DMS 273 (cell line): ENCODE results near the gene PRF1.
"Not testable (repeated sequence)": the region's sequence is repeated elsewhere in the genome, so short reads cannot be mapped to it uniquely, and the experiment has no call there.

Experiments used
- DNase-seq: peaks from one replicate; lab custom pipeline; 2025; ENCODE audit not compliant: unreplicated experiment; lab: John Stamatoyannopoulos, UW

Gene PRF1

GRCh38 chr10:70602665-70603448, at the start of gene PRF1:
PRF1 (minus strand) TSS chr10:70602741; CDS start chr10:70600902, 1,839 bp downstream.
- DNase-seq = no peak

- DNase-seq = peak; percentile 48
These were observed 49.1 kb upstream of the PRF1 start for GRCh38 chr10:70651661-70652060.

- DNase-seq = no peak
These were observed 48.2 kb upstream of the PRF1 start for GRCh38 chr10:70650718-70651117.

GRCh38 chr10:70650104-70650503, 47.6 kb upstream of the PRF1 start:
- no peak for DNase-seq

GRCh38 chr10:70649526-70649925, 47.0 kb upstream of the PRF1 start:
- no peak for DNase-seq

GRCh38 chr10:70648427-70648826, 45.9 kb upstream of the PRF1 start:
- peak; percentile 46 for DNase-seq

GRCh38 chr10:70647086-70647485, 44.5 kb upstream of the PRF1 start:
- DNase-seq = no peak

- DNase-seq = not testable (repeated sequence)
These were observed 42.4 kb upstream of the PRF1 start for GRCh38 chr10:70644959-70645358.

GRCh38 chr10:70643272-70643671, 40.7 kb upstream of the PRF1 start:
- not testable (repeated sequence) for DNase-seq

- not testable (repeated sequence) for DNase-seq
These were observed 37.3 kb upstream of the PRF1 start for GRCh38 chr10:70639640-70640383.

GRCh38 chr10:70634515-70634914, 32.0 kb upstream of the PRF1 start:
- DNase-seq = not testable (repeated sequence)

GRCh38 chr10:70634011-70634410, 31.5 kb upstream of the PRF1 start:
- peak; percentile 8 for DNase-seq

- DNase-seq = not testable (repeated sequence)
These were observed 29.2 kb upstream of the PRF1 start for GRCh38 chr10:70631735-70632134.

GRCh38 chr10:70629338-70629737, 26.8 kb upstream of the PRF1 start:
- no peak for DNase-seq

GRCh38 chr10:70626056-70626455, 23.5 kb upstream of the PRF1 start:
- no peak for DNase-seq

GRCh38 chr10:70622981-70623844, 20.7 kb upstream of the PRF1 start:
- DNase-seq = no peak

- DNase-seq = no peak
These were observed 20.0 kb upstream of the PRF1 start for GRCh38 chr10:70622541-70622940.

GRCh38 chr10:70621503-70622078, 19.1 kb upstream of the PRF1 start:
- DNase-seq = no peak

- no peak for DNase-seq
These were observed 17.4 kb upstream of the PRF1 start for GRCh38 chr10:70620020-70620289.

- peak; percentile 49 for DNase-seq
These were observed 16.9 kb upstream of the PRF1 start for GRCh38 chr10:70619271-70620019.
